ES-I3 (cell line): ENCODE data around the gene VIM.

Source experiments
- H3K36me3 ChIP-seq: 2 replicates; pipeline ENCODE4 v1.6.1; 2013; ENCODE audit warnings: mild to moderate bottlenecking, low read length, control low read depth, moderate library complexity; ENCODE audit not compliant: insufficient read depth
- H3K4me1 ChIP-seq: 2 replicates; pipeline ENCODE4 v1.6.1; 2013; ENCODE audit warnings: mild to moderate bottlenecking, control low read depth, low read length; ENCODE audit not compliant: insufficient read depth
- H3K9ac ChIP-seq: 2 replicates; pipeline ENCODE4 v1.6.1; 2013; ENCODE audit warnings: low read depth, mild to moderate bottlenecking, low read length, moderate library complexity
- H3K9me3 ChIP-seq: 2 replicates; pipeline ENCODE4 v1.6.1; 2013; ENCODE audit warnings: mild to moderate bottlenecking, low read length, moderate library complexity; ENCODE audit not compliant: control insufficient read depth, insufficient read depth

VIM gene

DNA sequence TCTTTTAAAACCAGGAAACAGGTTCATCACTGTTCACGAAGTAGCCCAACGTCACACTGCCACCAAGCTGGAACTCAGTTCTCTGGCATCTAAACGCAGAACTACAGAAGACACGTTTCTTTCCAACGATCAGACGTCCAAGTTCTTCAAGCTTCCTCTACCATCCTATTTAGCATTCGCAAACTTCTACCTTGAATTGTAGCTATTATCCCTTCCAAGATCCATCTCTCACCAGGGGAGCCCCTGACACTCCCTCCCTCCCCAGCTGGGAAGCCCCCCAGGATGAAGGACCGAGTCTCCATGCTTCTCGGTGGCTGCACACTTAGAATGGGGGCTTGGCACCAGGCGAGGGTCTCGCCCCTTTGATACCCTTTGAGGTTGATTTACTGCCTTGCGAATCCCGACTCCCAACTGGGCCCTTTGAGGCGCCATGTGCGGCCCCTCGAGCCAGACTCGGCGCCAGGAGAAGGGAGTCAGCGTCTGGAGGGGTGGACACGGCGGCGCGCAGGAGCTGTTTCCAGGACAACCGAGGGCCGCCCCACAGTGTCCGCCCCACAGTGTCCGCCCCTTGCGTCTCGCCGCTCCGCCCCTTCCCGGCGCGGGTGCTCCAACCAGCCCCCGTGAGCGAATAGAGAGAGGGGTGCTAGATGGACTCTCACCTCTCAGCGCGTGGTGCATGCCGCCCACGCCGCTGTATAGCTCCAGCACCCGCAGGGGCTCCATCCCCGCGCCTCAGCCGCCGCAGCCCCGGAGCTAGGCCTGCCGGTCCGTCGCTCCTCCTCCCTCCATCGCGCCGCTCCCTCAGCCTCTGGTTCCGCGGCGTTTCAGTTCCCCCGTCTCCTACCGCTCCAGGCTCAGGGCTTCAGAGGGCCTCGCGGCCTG is 26.9 kb upstream of the VIM start, which contains the start of gene TRDMT1:
TRDMT1 (minus strand) TSS at position 761 of the 882 bp plus-strand sequence; CDS start at position 723, 38 bp downstream.
- Histone ChIP-seq H3K36me3 (no peaks in the 10 kb centered on the region), H3K4me1 (peaks cover 23% of the 10 kb centered on the region), H3K9ac (peak within 1 kb of the TSS; percentile 99), H3K9me3 (no peaks in the 10 kb centered on the region)

DNA sequence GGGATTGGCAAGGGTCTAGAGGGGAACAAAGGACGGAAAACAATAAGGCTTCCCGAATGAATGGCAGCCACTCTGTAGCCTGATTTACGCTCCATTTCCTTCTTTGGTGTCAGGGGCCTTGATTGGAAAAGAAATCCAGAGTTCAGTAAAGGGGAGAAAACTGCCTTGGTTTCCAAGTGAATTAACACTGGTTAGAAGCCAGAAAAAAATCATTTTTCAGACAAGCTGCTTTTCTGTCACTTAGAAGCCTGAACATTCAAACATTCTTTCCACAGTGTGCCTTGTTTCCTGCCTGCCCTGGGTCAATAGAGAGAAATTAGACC is 26.3 kb upstream of the VIM start:
- H3K9ac ChIP-seq = peak overlapping the region; percentile 99
- peaks cover 23% of the 10 kb centered on the region for H3K4me1 ChIP-seq
- H3K9me3 ChIP-seq = no peaks in the 10 kb centered on the region
- H3K36me3 ChIP-seq = no peaks in the 10 kb centered on the region

DNA sequence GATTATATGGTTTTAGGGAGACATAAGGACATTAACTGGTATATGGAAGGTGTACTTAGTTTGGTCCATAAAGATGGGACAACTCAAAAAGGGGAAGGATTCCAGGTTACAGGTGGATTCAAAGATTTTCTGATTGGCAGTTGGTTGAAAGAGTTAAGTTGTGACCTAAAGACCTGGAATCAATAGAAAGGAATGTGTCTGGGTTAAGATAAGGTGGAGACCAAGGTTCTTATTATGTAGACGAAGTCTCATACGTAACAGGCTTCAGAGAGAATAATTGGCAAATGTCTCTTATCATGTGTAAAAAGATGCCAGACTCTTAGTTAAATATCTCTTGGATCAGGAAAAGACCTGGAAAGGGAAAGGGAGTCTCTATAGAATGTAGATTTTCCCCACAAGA is 25.5 kb upstream of the VIM start:
- H3K9me3 ChIP-seq = no peaks in the 10 kb centered on the region
- H3K9ac ChIP-seq = no peak overlapping the region
- H3K4me1 ChIP-seq = peaks cover 23% of the 10 kb centered on the region
- no peaks in the 10 kb centered on the region for H3K36me3 ChIP-seq

GRCh38 chr10:17202999-17203398 is 25.0 kb upstream of the VIM start:
- Histone ChIP-seq H3K4me1 (peaks cover 23% of the 10 kb centered on the region), H3K9me3 (no peaks in the 10 kb centered on the region), H3K36me3 (no peaks in the 10 kb centered on the region), H3K9ac (no peak overlapping the region)

GRCh38 chr10:17203416-17203815 is 24.6 kb upstream of the VIM start:
- Histone ChIP-seq H3K9me3 (no peaks in the 10 kb centered on the region), H3K36me3 (no peaks in the 10 kb centered on the region), H3K4me1 (peaks cover 23% of the 10 kb centered on the region), H3K9ac (no peak overlapping the region)

DNA sequence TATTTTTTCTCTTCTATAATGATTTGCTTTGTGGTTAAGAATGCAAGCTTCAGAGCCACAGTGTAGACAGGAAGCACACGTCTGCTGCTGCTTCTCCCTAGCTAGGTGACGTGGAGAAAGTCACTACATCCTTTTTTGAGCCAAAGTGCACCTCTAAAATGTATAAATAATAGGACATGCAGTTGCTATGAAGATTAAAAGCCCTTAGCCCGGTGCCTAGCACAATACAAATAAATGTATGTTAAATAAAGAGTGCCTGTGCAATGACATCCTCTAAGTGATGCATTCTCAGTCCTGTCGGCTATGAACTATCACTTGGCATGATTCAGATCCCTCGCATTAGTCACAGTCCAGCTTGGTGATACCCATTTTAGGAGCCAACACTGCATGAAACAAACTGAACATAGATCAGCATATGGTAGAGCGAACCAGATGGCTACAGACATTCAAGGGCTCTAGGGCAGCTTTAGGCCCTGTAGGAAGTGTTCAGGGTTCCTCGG is 21.8 kb upstream of the VIM start:
- Histone ChIP-seq H3K36me3 (no peaks in the 10 kb centered on the region), H3K4me1 (peaks cover 24% of the 10 kb centered on the region; the same call in 1 of the 2 replicates), H3K9ac (no peak overlapping the region), H3K9me3 (no peaks in the 10 kb centered on the region)

GRCh38 chr10:17208476-17208875 is 19.6 kb upstream of the VIM start:
- H3K36me3 ChIP-seq = no peaks in the 10 kb centered on the region
- no peaks in the 10 kb centered on the region for H3K9me3 ChIP-seq
- H3K9ac ChIP-seq = no peak overlapping the region
- peaks cover 22% of the 10 kb centered on the region; the same call in 1 of the 2 replicates for H3K4me1 ChIP-seq

- H3K9ac ChIP-seq = no peak overlapping the region
- peaks cover 28% of the 10 kb centered on the region for H3K4me1 ChIP-seq
- no peaks in the 10 kb centered on the region for H3K9me3 ChIP-seq
- no peaks in the 10 kb centered on the region for H3K36me3 ChIP-seq
Observed at GRCh38 chr10:17209302-17209701, 18.7 kb upstream of the VIM start.

GRCh38 chr10:17209881-17210280 is 18.2 kb upstream of the VIM start:
- Histone ChIP-seq H3K9ac (no peak overlapping the region), H3K4me1 (peaks cover 34% of the 10 kb centered on the region), H3K9me3 (no peaks in the 10 kb centered on the region), H3K36me3 (no peaks in the 10 kb centered on the region)

GRCh38 chr10:17210361-17210760 is 17.7 kb upstream of the VIM start:
- H3K4me1 ChIP-seq = peaks cover 39% of the 10 kb centered on the region
- H3K9me3 ChIP-seq = no peaks in the 10 kb centered on the region
- no peak overlapping the region for H3K9ac ChIP-seq
- no peaks in the 10 kb centered on the region for H3K36me3 ChIP-seq

GRCh38 chr10:17212802-17213221 is 15.2 kb upstream of the VIM start:
- H3K9me3 ChIP-seq = no peaks in the 10 kb centered on the region
- H3K9ac ChIP-seq = no peak overlapping the region
- H3K36me3 ChIP-seq = no peaks in the 10 kb centered on the region
- peaks cover 52% of the 10 kb centered on the region for H3K4me1 ChIP-seq

GRCh38 chr10:17213646-17214349 is 14.2 kb upstream of the VIM start:
- peaks cover 52% of the 10 kb centered on the region for H3K4me1 ChIP-seq
- no peaks in the 10 kb centered on the region for H3K36me3 ChIP-seq
- no peak overlapping the region for H3K9ac ChIP-seq
- H3K9me3 ChIP-seq = no peaks in the 10 kb centered on the region

DNA sequence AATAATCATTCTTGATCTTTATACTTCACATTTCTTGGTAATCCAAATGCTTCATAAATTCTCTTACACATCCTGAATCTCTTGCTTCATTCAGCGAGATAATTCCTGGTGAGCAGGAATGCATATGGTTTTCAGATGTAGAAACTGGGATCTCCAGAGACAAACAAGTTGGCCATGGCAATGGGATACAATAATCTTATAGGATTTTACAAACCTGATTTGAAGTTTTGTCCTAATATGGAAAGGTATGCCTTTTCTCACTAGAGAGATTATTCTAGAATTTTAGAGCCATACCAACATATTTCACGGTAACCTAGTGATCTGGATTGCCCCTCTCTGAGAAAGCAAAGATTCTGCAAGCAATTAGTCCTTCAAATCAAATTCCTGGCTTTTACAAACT is 13.5 kb upstream of the VIM start:
- Histone ChIP-seq H3K9ac (no peak overlapping the region), H3K9me3 (no peaks in the 10 kb centered on the region; the same call in 1 of the 2 replicates), H3K36me3 (no peaks in the 10 kb centered on the region), H3K4me1 (peaks cover 49% of the 10 kb centered on the region)

GRCh38 chr10:17214971-17215781 is 12.9 kb upstream of the VIM start:
- H3K9me3 ChIP-seq = no peaks in the 10 kb centered on the region; the same call in 1 of the 2 replicates
- H3K4me1 ChIP-seq = peaks cover 45% of the 10 kb centered on the region
- H3K9ac ChIP-seq = no peak overlapping the region
- H3K36me3 ChIP-seq = no peaks in the 10 kb centered on the region
